ENCODE results near the gene CEBPB. TPM values are rescaled to one million over a fixed set of nuclear protein-coding genes. Genes with fewer than 3 reads are reported as not detected.

Gene CEBPB
- polyA plus RNA-seq, 1 experiment, result 24.6 TPM

GRCh38 chr20:50227506-50227905 lies 36.9 kb downstream of the CEBPB start:
- no peaks in the 10 kb centered on the region for H3K36me3 ChIP-seq (ENCODE audit: control insufficient read depth, insufficient read depth, low read length)
- TF ChIP-seq CTCF (IDR thresholded peaks at IDR 0.05; ENCODE audit: insufficient read depth, low read depth, low read length), result no peak
- no peak overlapping the region for H3K4me3 ChIP-seq (ENCODE audit: low read depth, low read length)
- ChIA-PET CTCF (interaction anchor here (1.0 kb wide), 1 partner anchor 12 kb away, joined by 3 read pairs; no protein-coding TSS in a partner anchor), POLR2A (no interaction called here)
- H3K27me3 ChIP-seq (ENCODE audit: control insufficient read depth, insufficient read depth, low read length), result no peaks in the 10 kb centered on the region
- DNase-seq (ENCODE audit: low read depth), result no peak

- Histone ChIP-seq H3K4me3 (ENCODE audit: low read depth, low read length) (no peak overlapping the region), H3K36me3 (ENCODE audit: control insufficient read depth, insufficient read depth, low read length) (no peaks in the 10 kb centered on the region), H3K27me3 (ENCODE audit: control insufficient read depth, insufficient read depth, low read length) (no peaks in the 10 kb centered on the region)
- POLR2A ChIA-PET, result no interaction called here
- no peak for TF ChIP-seq CTCF (IDR thresholded peaks at IDR 0.05; ENCODE audit: insufficient read depth, low read depth, low read length)
- CTCF ChIA-PET, result interaction anchor here (1.3 kb wide), 1 partner anchor 12 kb away, joined by 3 read pairs; no protein-coding TSS in a partner anchor
- no peak for DNase-seq (ENCODE audit: low read depth)
Measured at GRCh38 chr20:50229156-50229607, 38.6 kb downstream of the CEBPB start.

- no peak for TF ChIP-seq CTCF (IDR thresholded peaks at IDR 0.05; ENCODE audit: insufficient read depth, low read depth, low read length)
- CTCF ChIA-PET, result interaction anchor here (1.2 kb wide), 1 partner anchor 9 kb away, joined by 3 read pairs; no protein-coding TSS in a partner anchor
- no peak for DNase-seq (ENCODE audit: low read depth)
- POLR2A ChIA-PET, result interaction anchor here (0.5 to 0.6 kb wide), 2 partner anchors 197 to 282 kb away, joined by 3 to 6 read pairs; no protein-coding TSS in a partner anchor
- H3K27me3 ChIP-seq (ENCODE audit: control insufficient read depth, insufficient read depth, low read length), result no peaks in the 10 kb centered on the region
- no peaks in the 10 kb centered on the region for H3K36me3 ChIP-seq (ENCODE audit: control insufficient read depth, insufficient read depth, low read length)
- H3K4me3 ChIP-seq (ENCODE audit: low read depth, low read length), result no peak overlapping the region
Measured at GRCh38 chr20:50230184-50230583, 39.6 kb downstream of the CEBPB start.

GRCh38 chr20:50230871-50231560 lies 40.4 kb downstream of the CEBPB start:
- H3K27me3 ChIP-seq (ENCODE audit: control insufficient read depth, insufficient read depth, low read length), result no peaks in the 10 kb centered on the region
- no peak overlapping the region for H3K4me3 ChIP-seq (ENCODE audit: low read depth, low read length)
- H3K36me3 ChIP-seq (ENCODE audit: control insufficient read depth, insufficient read depth, low read length), result no peaks in the 10 kb centered on the region
- DNase-seq (ENCODE audit: low read depth), result no peak
- POLR2A ChIA-PET, result no interaction called here
- CTCF ChIA-PET, result interaction anchor here (1.2 kb wide), 1 partner anchor 8 kb away, joined by 3 read pairs; no protein-coding TSS in a partner anchor
- TF ChIP-seq CTCF (IDR thresholded peaks at IDR 0.05; ENCODE audit: insufficient read depth, low read depth, low read length), result no peak

GRCh38 chr20:50231854-50232253 lies 41.2 kb downstream of the CEBPB start:
- ChIA-PET CTCF (no interaction called here), POLR2A (no interaction called here)
- Histone ChIP-seq H3K36me3 (ENCODE audit: control insufficient read depth, insufficient read depth, low read length) (no peaks in the 10 kb centered on the region), H3K27me3 (ENCODE audit: control insufficient read depth, insufficient read depth, low read length) (no peaks in the 10 kb centered on the region), H3K4me3 (ENCODE audit: low read depth, low read length) (no peak overlapping the region)
- DNase-seq (ENCODE audit: low read depth), result no peak
- no peak for TF ChIP-seq CTCF (IDR thresholded peaks at IDR 0.05; ENCODE audit: insufficient read depth, low read depth, low read length)

Measured in BJ (cell line).